Vagina (tissue), 2 donors: ENCODE data around the gene ART1. TPM values are rescaled to one million over a fixed set of nuclear protein-coding genes. Genes with fewer than 3 reads are reported as not detected.

Experiments
- DNase-seq, 2 donors: peaks; one replicate each; pipeline ENCODE4 v3.0.0-alpha.2; 2017; ENCODE audit errors: extremely low spot score in 2 of 2
- H3K27ac ChIP-seq: fragments of 200-600 bp; sonication (generic); one replicate; pipeline ENCODE4 v1.5.1; 2019
- H3K27me3 ChIP-seq: fragments of 200-600 bp; sonication (generic); one replicate; pipeline ENCODE4 v1.5.1; 2019
- H3K36me3 ChIP-seq, 2 donors: fragments of 200-600 bp; sonication (generic); one replicate each; pipeline ENCODE4 v1.5.1; 2017 to 2019
- H3K4me1 ChIP-seq: fragments of 200-600 bp; sonication (generic); one replicate; pipeline ENCODE4 v1.5.1; 2019
- H3K4me3 ChIP-seq, 2 donors: fragments of 200-600 bp; sonication (generic); 1 replicate in 1 of 2; 2 replicates in 1 of 2; pipeline ENCODE4 v1.5.1; 2016 to 2019
- H3K9me3 ChIP-seq: fragments of 200-600 bp; sonication (generic); one replicate; pipeline ENCODE4 v1.5.1; 2019
- CTCF ChIP-seq, 3 experiments: fragments of 450-650 bp in 2 of 3; fragments of 200-600 bp in 1 of 3; sonication (generic) in 1 of 3; IDR thresholded peaks; one replicate each; pipeline ENCODE4 v1.5.1; 2017 to 2019; ENCODE audit warnings: antibody characterized with exemption in 3 of 3, mild to moderate bottlenecking in 2 of 3, moderate library complexity in 2 of 3
- POLR2A ChIP-seq, 2 donors: fragments of 450-650 bp; IDR thresholded peaks; one replicate each; pipeline ENCODE4 v1.6.1; 2017; ENCODE audit warnings: antibody characterized with exemption in 2 of 2, mild to moderate bottlenecking in 2 of 2, moderate library complexity in 2 of 2
- POLR2AphosphoS5 ChIP-seq, 2 donors: sonication (generic); formaldehyde crosslinking; IDR thresholded peaks; one replicate each; pipeline ENCODE4 v1.9.0; 2017; ENCODE audit warnings: antibody characterized with exemption in 2 of 2, mild to moderate bottlenecking in 2 of 2, low read depth in 1 of 2; ENCODE audit not compliant: insufficient read depth in 1 of 2
- intact Hi-C: fragments of 100-400 bp; cut with DNase I; formaldehyde crosslinking; loops from one replicate; pipeline ENCODE4 v1.15.1; 2023
- total RNA-seq: library from RNA; depleted of rRNA; stranded (reverse); fragments of >200 nt; gene quantifications from one replicate; pipeline ENCODE4 v1.2.3, GENCODE V29; 2016

Gene ART1
- total RNA-seq, 1 donor from 2014 or later = not detected

GRCh38 chr11:3674189-3674588 is 29.3 kb downstream of the ART1 start:
- Histone ChIP-seq H3K36me3 (peaks cover 0 to 79% of the 10 kb centered on the region in 2 donors), H3K9me3 (no peaks in the 10 kb centered on the region), H3K27ac (no peak overlapping the region), H3K4me3 (no peak overlapping the region), H3K4me1 (no peaks in the 10 kb centered on the region), H3K27me3 (no peaks in the 10 kb centered on the region)
- no peak for DNase-seq
- TF ChIP-seq POLR2A (IDR thresholded peaks at IDR 0.05) = no peak
- TF ChIP-seq POLR2AphosphoS5 (IDR thresholded peaks at IDR 0.05; ENCODE audit: insufficient read depth in 1 of 2, low read depth in 1 of 2) = no peak
- no peak for TF ChIP-seq CTCF (IDR thresholded peaks at IDR 0.05)
- intact Hi-C loops = no loop called here

- DNase-seq = no peak
- Histone ChIP-seq H3K4me3 (no peak overlapping the region), H3K9me3 (no peaks in the 10 kb centered on the region), H3K27ac (no peak overlapping the region), H3K36me3 (peaks cover 0 to 85% of the 10 kb centered on the region in 2 donors), H3K27me3 (no peaks in the 10 kb centered on the region), H3K4me1 (no peaks in the 10 kb centered on the region)
- TF ChIP-seq POLR2AphosphoS5 (IDR thresholded peaks at IDR 0.05; ENCODE audit: insufficient read depth in 1 of 2, low read depth in 1 of 2) = no peak
- no peak for TF ChIP-seq CTCF (IDR thresholded peaks at IDR 0.05)
- no peak for TF ChIP-seq POLR2A (IDR thresholded peaks at IDR 0.05)
- intact Hi-C loops = no loop called here
These were observed 31.0 kb downstream of the ART1 start for GRCh38 chr11:3675971-3676370.

- no peaks in the 10 kb centered on the region for H3K9me3 ChIP-seq
- no peak overlapping the region for H3K27ac ChIP-seq
- H3K4me3 ChIP-seq = no peak overlapping the region
- no peak for DNase-seq
- peaks cover 0 to 91% of the 10 kb centered on the region in 2 donors for H3K36me3 ChIP-seq
- intact Hi-C loops = no loop called here
- H3K4me1 ChIP-seq = no peaks in the 10 kb centered on the region
- no peak for TF ChIP-seq POLR2A (IDR thresholded peaks at IDR 0.05)
- no peak for TF ChIP-seq CTCF (IDR thresholded peaks at IDR 0.05)
- TF ChIP-seq POLR2AphosphoS5 (IDR thresholded peaks at IDR 0.05; ENCODE audit: insufficient read depth in 1 of 2, low read depth in 1 of 2) = no peak
- H3K27me3 ChIP-seq = no peaks in the 10 kb centered on the region
These were observed 34.1 kb downstream of the ART1 start for GRCh38 chr11:3679077-3679476.

- H3K27me3 ChIP-seq = no peaks in the 10 kb centered on the region
- TF ChIP-seq POLR2AphosphoS5 (IDR thresholded peaks at IDR 0.05; ENCODE audit: insufficient read depth in 1 of 2, low read depth in 1 of 2) = no peak
- TF ChIP-seq POLR2A (IDR thresholded peaks at IDR 0.05) = no peak
- TF ChIP-seq CTCF (IDR thresholded peaks at IDR 0.05) = no peak
- no peak overlapping the region for H3K4me3 ChIP-seq
- intact Hi-C loops = no loop called here
- H3K4me1 ChIP-seq = no peaks in the 10 kb centered on the region
- no peak overlapping the region for H3K27ac ChIP-seq
- H3K9me3 ChIP-seq = no peaks in the 10 kb centered on the region
- H3K36me3 ChIP-seq = peaks cover 0 to 86% of the 10 kb centered on the region in 2 donors
- DNase-seq = no peak
These were observed 38.1 kb downstream of the ART1 start for GRCh38 chr11:3683039-3683438.

- no peak for DNase-seq
- Histone ChIP-seq H3K4me1 (no peaks in the 10 kb centered on the region), H3K9me3 (no peaks in the 10 kb centered on the region), H3K36me3 (peaks cover 0 to 87% of the 10 kb centered on the region in 2 donors), H3K27me3 (no peaks in the 10 kb centered on the region), H3K4me3 (no peak overlapping the region), H3K27ac (no peak overlapping the region)
- intact Hi-C loops = no loop called here
- TF ChIP-seq CTCF (IDR thresholded peaks at IDR 0.05) (no peak), POLR2AphosphoS5 (IDR thresholded peaks at IDR 0.05; ENCODE audit: insufficient read depth in 1 of 2, low read depth in 1 of 2) (no peak), POLR2A (IDR thresholded peaks at IDR 0.05) (no peak)
These were observed 39.3 kb downstream of the ART1 start for GRCh38 chr11:3684129-3684818.
